Neural cell (in vitro differentiated cells): ENCODE data around the gene CD58. TPM values are rescaled to one million over a fixed set of nuclear protein-coding genes. Genes with fewer than 3 reads are reported as not detected.

Experiments
- H2AFZ ChIP-seq: fragments of 200-600, 300-800 bp; sonication (generic), shearing (Covaris generic); 2 replicates; pipeline ENCODE4 v1.6.0; 2014; ENCODE audit warnings: low read depth, mild to moderate bottlenecking, antibody characterized with exemption, low read length, moderate library complexity
- H3F3A ChIP-seq: fragments of 200-600 bp; shearing (Covaris generic); 2 replicates; pipeline ENCODE4 v1.6.1; 2016; ENCODE audit warnings: mild to moderate bottlenecking, moderate library complexity, mixed read lengths, antibody characterized with exemption, low read length; ENCODE audit not compliant: insufficient read depth, poor library complexity, severe bottlenecking
- H3K27ac ChIP-seq: fragments of 200-600, 300-800 bp; sonication (generic), shearing (Covaris generic); 2 replicates; pipeline ENCODE4 v1.5.1; 2014; ENCODE audit warnings: mild to moderate bottlenecking, low read length, moderate library complexity
- H3K27me3 ChIP-seq: fragments of 300-800, 200-600 bp; sonication (generic), shearing (Covaris generic); 2 replicates; pipeline ENCODE4 v1.6.0; 2014; ENCODE audit warnings: mild to moderate bottlenecking, low read depth, low read length, moderate library complexity; ENCODE audit not compliant: insufficient read depth
- H3K36me3 ChIP-seq: fragments of 300-800, 200-600 bp; sonication (generic), shearing (Covaris generic); 2 replicates; pipeline ENCODE4 v1.5.1; 2014; ENCODE audit warnings: mild to moderate bottlenecking, antibody characterized with exemption, low read length, moderate library complexity; ENCODE audit not compliant: insufficient read depth
- H3K4me2 ChIP-seq: fragments of 300-800, 200-600 bp; sonication (generic), shearing (Covaris generic); 2 replicates; pipeline ENCODE4 v1.6.0; 2014; ENCODE audit warnings: mild to moderate bottlenecking, low read length
- H3K4me3 ChIP-seq: fragments of 300-800, 200-600 bp; sonication (generic), shearing (Covaris generic); 2 replicates; pipeline ENCODE4 v1.5.1; 2014; ENCODE audit warnings: mild to moderate bottlenecking, low read length, moderate library complexity
- H3K79me2 ChIP-seq: fragments of 200-600 bp; shearing (Covaris generic); replicated peaks from 2 replicates; pipeline ENCODE4 v1.6.0; 2014; ENCODE audit warnings: mild to moderate bottlenecking, low read length, moderate library complexity; ENCODE audit not compliant: insufficient read depth
- H3K9ac ChIP-seq: fragments of 300-800, 200-600 bp; sonication (generic), shearing (Covaris generic); 2 replicates; pipeline ENCODE4 v1.6.1; 2016; ENCODE audit warnings: mild to moderate bottlenecking, low read length, mixed read lengths
- H3K9me2 ChIP-seq: fragments of 200-600 bp; shearing (Covaris generic); 2 replicates; pipeline ENCODE4 v1.6.1; 2016; ENCODE audit warnings: mild to moderate bottlenecking, low read length, mixed read lengths; ENCODE audit not compliant: insufficient read depth
- H3K9me3 ChIP-seq: fragments of 200-600, 300-800 bp; sonication (generic), shearing (Covaris generic); 2 replicates; pipeline ENCODE4 v1.6.1; 2016; ENCODE audit warnings: mild to moderate bottlenecking, mixed run types, low read length, moderate library complexity, mixed read lengths
- H4K20me1 ChIP-seq: fragments of 200-600 bp; shearing (Covaris generic); 2 replicates; pipeline ENCODE4 v1.6.1; 2016; ENCODE audit warnings: mild to moderate bottlenecking, mixed run types; ENCODE audit not compliant: insufficient read depth
- CTCF ChIP-seq: fragments of 450-650 bp; IDR thresholded peaks from 2 replicates; pipeline ENCODE4 v1.5.1; 2014; ENCODE audit warnings: antibody characterized with exemption, mild to moderate bottlenecking, moderate library complexity; ENCODE audit not compliant: poor library complexity, severe bottlenecking
- EP300 ChIP-seq: fragments of 450-650 bp; conservative IDR thresholded peaks from 2 replicates; pipeline ENCODE4 v1.6.1; 2014; ENCODE audit warnings: antibody characterized with exemption, mild to moderate bottlenecking, moderate library complexity; ENCODE audit not compliant: poor library complexity, severe bottlenecking
- EZH2 ChIP-seq: fragments of 200-600, 300-800 bp; shearing (Covaris generic), sonication (generic); IDR thresholded peaks from 2 replicates; pipeline ENCODE4 v1.6.1; 2014; ENCODE audit warnings: antibody characterized with exemption, low read length, borderline replicate concordance, mild to moderate bottlenecking; ENCODE audit not compliant: insufficient read depth, poor library complexity, severe bottlenecking
- MXI1 ChIP-seq: fragments of 450-650 bp; conservative IDR thresholded peaks from 2 replicates; pipeline ENCODE4 v1.6.1; 2014; ENCODE audit warnings: antibody characterized with exemption, mild to moderate bottlenecking; ENCODE audit not compliant: poor library complexity, severe bottlenecking
- POLR2AphosphoS5 ChIP-seq: IDR thresholded peaks from 2 replicates; pipeline ENCODE4 v1.6.1; 2012
- RAD21 ChIP-seq: fragments of 450-650 bp; conservative IDR thresholded peaks from 2 replicates; pipeline ENCODE4 v1.6.1; 2014; ENCODE audit warnings: antibody characterized with exemption, mild to moderate bottlenecking, moderate library complexity
- REST ChIP-seq: IDR thresholded peaks from 2 replicates; pipeline ENCODE4 v1.6.1; 2012; ENCODE audit warnings: borderline replicate concordance
- SMC3 ChIP-seq: fragments of 450-650 bp; conservative IDR thresholded peaks from 2 replicates; pipeline ENCODE4 v1.6.1; 2014; ENCODE audit warnings: antibody characterized with exemption, mild to moderate bottlenecking, moderate library complexity; ENCODE audit not compliant: poor library complexity
- TAF1 ChIP-seq: IDR thresholded peaks from 2 replicates; pipeline ENCODE4 v1.6.1; 2012; ENCODE audit warnings: low read depth
- polyA plus RNA-seq: library from polyadenylated mRNA; depleted of rRNA; stranded (reverse); fragments of >200 nt; gene quantifications from 2 replicates; pipeline ENCODE4 v1.2.3, GENCODE V29; 2014

Gene CD58
- polyA plus RNA-seq, 1 donor from 2014 or later: 1.8 TPM

- Histone ChIP-seq H4K20me1 (no peaks in the 10 kb centered on the region), H3K9ac (no peak overlapping the region), H3K27me3 (no peaks in the 10 kb centered on the region), H3K27ac (no peak overlapping the region), H2AFZ (no peak overlapping the region), H3K4me2 (no peak overlapping the region), H3K9me2 (no peaks in the 10 kb centered on the region), H3K36me3 (no peaks in the 10 kb centered on the region), H3K9me3 (no peaks in the 10 kb centered on the region), H3K4me3 (no peak overlapping the region), H3F3A (no peaks in the 10 kb centered on the region), H3K79me2 (no peaks in the 10 kb centered on the region)
- TF ChIP-seq REST (no peak), TAF1 (no peak), EZH2 (no peak), CTCF (no peak), SMC3 (no peak), RAD21 (no peak), MXI1 (no peak), POLR2AphosphoS5 (no peak), EP300 (no peak)
Measured at GRCh38 chr1:116537040-116537831, 33.6 kb downstream of the CD58 start.

- Histone ChIP-seq H3K4me2 (no peak overlapping the region), H3K27ac (no peak overlapping the region), H3F3A (no peaks in the 10 kb centered on the region), H2AFZ (no peak overlapping the region), H3K9me3 (no peaks in the 10 kb centered on the region), H3K79me2 (no peaks in the 10 kb centered on the region), H3K27me3 (no peaks in the 10 kb centered on the region), H4K20me1 (no peaks in the 10 kb centered on the region), H3K9me2 (no peaks in the 10 kb centered on the region), H3K9ac (no peak overlapping the region), H3K4me3 (no peak overlapping the region), H3K36me3 (no peaks in the 10 kb centered on the region)
- TF ChIP-seq MXI1 (no peak), TAF1 (no peak), SMC3 (no peak), RAD21 (no peak), POLR2AphosphoS5 (no peak)
Measured at GRCh38 chr1:116534014-116534739, 36.6 kb downstream of the CD58 start.
